Kasumi-1 (cell line): ENCODE results near the gene NUP107.
A peak's percentile ranks its signal among the peaks of the same experiment; 100 is the strongest.
"Not testable (repeated sequence)": the region's sequence is repeated elsewhere in the genome, so short reads cannot be mapped to it uniquely, and the experiment has no call there.

ENCODE experiments used
- DNase-seq, 2 experiments: peaks; one replicate each; lab custom pipeline; 2025; lab: John Stamatoyannopoulos, UW

The NUP107 gene

DNA sequence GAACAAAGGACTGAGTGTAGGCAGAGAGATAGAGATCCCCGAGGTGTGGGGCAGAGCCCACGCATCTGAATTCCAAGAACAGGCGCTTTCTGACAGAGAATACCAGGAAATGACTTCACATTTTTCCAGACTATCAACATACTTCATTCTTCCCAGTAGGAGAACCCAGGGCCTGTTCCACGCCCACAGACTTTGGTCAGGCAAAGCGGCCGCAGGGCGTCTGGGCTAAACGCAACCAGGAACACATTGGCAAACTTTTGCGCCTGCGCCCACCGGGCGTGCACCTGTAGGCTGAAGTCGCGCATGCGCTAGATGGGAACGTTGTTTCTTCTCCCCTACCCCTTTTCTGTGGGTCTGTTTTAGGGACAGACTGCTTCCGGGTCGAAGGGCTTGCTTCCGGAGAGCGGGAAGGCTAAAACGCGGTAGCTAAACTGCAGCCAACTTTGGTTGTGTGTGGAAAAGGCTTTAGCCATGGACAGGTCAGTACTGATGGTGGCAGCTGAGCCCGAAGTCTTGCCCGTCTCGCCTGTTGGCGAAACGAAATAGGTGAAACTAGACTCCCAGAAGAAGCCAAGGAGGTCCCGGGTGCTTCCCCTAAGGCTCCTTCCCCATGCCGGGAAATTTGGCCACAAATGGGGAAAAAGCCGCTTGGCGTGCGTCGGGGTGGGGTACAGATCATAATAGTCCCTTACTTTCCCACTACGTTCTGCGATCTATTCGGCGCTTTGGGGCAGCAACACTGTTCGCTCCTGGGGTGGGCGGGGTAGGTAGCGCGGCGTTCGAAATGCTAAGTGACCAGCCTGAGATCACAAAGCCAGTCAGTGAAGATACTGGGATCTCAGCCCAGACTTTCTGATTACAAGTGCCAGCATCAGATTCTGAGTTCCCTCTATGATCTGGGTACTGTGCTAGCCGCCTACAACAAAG is at the start of gene NUP107:
NUP107 (plus strand) TSS at position 384 of the 927 bp plus-strand sequence; CDS start at position 472, 88 bp downstream.
- DNase-seq: peak; percentile 98

DNA sequence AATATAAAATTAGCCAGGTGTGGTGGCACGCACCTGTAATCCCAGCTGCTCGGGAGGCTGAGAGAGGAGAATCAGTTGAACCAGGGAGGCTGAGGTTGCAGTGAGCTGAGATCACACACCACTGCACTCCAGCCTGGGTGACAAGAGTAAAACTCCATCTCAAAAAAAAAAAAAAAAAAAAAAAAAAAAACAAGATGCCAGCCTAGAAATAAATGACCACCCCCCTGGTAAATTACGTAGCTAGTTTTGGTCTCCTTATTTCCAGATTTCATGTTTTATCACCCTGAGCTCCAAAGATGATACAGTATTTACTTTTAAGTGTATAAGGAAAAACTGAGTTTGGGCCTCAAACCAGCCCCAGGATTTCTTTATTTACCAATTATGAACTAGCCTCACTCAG is 49.3 kb upstream of the NUP107 start:
- not testable (repeated sequence) for DNase-seq

DNA sequence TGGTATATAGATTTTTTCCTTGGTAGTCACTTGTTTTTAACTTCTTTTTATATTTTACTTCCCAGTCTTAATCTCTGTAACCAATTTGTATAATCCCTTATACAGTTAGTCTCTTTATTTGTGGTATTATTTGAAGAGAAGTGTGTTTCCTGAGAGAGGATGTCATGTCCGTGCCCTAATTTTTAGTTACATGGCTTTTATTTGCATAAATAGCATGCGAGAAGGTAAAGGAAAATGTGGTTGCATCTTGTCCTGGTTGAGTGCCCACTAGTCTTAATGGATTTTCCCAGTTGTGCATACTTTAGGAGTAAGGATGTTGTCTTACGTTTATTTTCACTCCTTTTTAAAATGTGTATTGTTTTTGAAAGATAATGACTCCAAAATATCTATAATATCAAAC is 48.6 kb upstream of the NUP107 start:
- no peak for DNase-seq

GRCh38 chr12:68638721-68639395 is 47.9 kb upstream of the NUP107 start:
- no peak for DNase-seq

DNA sequence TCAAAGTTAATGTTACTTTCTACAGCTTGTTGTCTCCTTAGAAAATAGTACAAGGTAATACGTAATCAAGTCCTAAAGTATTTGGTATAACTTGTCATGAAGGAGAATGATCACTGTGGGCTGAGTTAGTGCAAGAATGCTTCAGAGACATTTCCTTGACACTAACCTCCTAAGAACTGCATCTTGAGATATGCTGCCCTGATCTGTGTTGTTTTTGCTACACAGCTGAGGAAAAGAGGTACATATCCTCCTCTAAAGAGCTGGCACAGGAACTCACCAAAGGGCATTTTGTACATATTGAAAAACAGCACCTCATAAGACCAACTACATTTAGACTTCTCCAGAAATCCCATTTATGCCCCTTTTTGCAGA is 47.4 kb upstream of the NUP107 start:
- DNase-seq: no peak

DNA sequence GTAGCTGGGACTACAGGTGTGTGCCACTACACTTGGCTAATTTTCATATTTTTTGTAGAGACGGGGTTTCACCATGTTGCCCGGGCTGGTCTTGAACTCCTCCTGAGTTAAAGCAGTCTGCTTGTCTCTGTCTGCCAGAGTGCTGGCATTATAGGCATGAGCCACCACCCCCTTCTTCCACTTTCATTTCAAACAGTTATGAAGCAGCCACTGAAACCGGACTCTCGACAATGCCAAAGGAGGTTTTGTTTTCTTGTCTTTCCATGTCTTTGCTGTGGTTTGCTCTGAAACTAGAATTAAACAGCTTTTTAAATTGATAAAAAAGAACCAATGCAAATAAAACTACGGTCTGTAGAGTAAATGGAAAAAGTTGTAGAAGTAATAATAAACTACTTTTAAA is 45.6 kb upstream of the NUP107 start:
- no peak for DNase-seq

DNA sequence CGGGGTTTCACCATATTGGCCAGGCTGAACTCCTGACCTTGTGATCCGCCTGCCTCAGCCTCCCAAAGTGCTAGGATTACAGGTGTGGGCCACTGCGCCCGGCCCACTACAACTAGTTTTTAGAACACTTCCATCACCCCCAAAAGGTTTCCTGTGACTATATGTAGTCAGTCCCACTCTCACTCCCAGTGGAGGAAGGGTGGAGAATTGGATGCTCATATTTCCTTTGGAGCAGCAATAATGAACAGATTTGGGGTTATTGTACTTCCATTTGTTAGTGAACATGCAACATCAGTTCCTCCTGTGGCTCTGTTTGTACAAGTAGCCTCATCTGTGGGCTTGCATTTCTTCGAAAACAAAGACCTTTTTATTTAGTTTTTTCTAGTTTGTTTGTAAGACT is 40.3 kb upstream of the NUP107 start:
- no peak for DNase-seq

DNA sequence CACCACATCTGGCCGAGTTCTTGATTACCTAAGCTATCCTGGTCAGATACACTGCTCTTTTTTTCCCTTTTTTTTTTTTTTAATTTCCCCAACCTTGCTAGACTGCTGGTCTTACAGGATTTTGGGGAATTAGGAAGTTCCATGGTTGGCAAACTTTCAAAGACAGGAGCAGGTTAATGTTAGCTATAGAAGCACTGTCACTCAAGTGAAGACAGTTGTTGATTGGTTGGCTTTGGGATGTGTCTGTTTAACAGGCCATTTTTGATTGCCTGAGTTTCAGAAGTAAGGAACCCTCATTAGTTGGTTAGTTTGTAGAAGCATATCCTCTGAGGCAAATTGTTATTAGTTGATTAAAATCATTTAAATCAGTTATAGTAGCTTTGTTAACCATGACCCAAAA is 39.3 kb upstream of the NUP107 start:
- no peak for DNase-seq

GRCh38 chr12:68648179-68648578 is 38.6 kb upstream of the NUP107 start:
- DNase-seq: no peak

DNA sequence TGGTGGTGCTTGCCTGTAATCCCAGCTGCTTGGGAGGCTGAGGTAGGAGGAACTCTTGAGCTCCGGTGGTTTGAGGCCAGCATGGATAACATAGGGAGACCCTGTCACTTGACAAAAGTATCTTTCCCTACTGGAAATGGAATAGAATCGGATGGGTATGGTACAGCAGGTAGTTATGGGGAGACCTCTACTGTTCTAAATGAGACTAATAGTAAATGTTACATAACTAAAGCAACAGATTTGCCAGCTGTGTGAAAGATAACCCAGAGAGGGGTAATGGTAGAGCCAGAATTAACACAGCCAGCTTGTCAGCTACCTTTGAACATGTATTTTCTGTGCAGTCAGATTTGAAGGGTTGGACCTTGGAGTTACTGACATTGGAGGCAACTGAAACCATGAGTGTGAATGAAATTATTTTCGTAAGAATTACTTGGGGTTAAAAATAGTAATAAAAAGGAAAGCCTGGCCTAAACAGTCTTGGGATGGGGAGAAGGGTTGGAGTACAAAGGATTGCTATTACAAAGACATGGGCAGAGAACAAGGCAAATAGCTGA is 21.7 kb upstream of the NUP107 start:
- no peak for DNase-seq

GRCh38 chr12:68667291-68667690 is 19.5 kb upstream of the NUP107 start:
- DNase-seq: peak in 1 of 2 experiments; percentile 23

GRCh38 chr12:68667896-68668295 is 18.9 kb upstream of the NUP107 start:
- no peak for DNase-seq

- no peak for DNase-seq
Observed at GRCh38 chr12:68671179-68671578, 15.6 kb upstream of the NUP107 start.

- no peak for DNase-seq
Observed at GRCh38 chr12:68673788-68674187, 13.0 kb upstream of the NUP107 start.

DNA sequence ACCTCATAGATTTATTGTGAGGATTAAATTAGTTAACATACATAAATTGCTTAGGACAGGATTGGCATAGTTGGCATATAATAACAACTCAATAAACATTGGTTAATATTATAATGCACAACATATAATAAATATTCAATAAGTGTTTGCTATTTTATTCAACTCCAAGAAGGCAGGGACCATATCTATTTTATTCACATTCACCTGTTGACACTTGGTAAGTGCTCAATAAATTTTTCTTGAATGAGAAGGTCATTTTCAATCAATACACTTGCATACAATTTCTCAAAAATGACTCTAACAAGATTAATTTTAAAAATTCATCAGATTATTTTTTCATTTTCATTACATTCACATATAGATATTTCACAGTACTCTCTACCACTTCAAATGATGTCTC is 12.4 kb upstream of the NUP107 start:
- no peak for DNase-seq

DNA sequence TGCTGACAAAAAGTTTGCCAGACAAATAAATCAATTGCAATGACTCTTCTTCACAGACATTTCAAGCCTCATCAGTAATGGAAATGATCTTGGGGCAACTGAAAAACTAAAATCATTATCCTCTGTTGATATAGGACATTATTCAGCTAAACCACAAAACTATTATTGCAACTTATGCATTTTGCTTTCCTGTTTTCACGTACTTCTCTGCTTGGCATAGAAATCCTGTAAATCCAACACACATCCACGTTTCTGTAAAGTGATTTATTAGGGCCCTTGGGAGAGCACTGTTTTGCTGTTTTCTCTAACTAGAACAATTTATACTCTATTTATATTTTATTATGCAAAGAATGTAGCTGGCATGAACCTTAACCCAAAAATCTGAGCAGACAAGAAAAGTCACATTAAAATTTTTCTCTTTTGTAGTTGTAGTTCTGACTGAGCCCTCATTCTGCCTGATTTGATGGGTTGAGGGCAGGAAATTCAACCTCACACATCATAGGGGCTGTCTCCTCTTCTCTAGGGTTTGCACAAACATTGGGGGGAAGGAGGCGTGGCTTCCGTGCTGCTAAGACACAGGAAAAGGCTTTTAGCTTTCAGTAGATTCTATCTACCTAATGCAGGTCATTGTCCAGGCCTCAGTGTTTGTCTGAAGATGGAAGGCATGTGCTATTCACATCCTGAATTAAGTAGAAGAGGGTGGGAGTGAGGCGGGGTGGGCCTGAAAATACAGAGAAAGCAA is 11.5 kb upstream of the NUP107 start:
- no peak for DNase-seq

DNA sequence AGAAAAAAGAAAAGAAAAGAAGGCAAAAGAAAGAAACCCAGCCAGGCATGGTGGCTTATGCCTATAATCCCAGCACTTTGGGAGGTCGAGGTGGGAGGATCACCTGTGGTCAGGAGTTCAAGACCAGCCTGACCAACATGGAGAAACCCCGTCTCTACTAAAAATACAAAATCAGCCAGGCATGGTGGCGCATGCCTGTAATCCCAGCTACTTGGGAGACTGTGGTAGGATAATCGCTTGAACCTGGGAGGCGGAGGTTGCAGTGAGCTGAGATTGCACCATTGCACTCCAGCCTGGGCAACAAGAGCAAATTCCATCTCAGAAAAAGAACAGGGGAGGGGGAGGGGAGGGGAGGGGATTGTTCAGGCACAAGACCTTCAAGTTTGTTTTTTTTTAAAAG is 9.9 kb upstream of the NUP107 start:
- DNase-seq: not testable (repeated sequence)

GRCh38 chr12:68686262-68686594 is 550 bp upstream of the NUP107 start:
- DNase-seq: peak in 1 of 2 experiments; percentile 59

GRCh38 chr12:68695454-68695853 is 8.7 kb downstream of the NUP107 start:
- no peak for DNase-seq

DNA sequence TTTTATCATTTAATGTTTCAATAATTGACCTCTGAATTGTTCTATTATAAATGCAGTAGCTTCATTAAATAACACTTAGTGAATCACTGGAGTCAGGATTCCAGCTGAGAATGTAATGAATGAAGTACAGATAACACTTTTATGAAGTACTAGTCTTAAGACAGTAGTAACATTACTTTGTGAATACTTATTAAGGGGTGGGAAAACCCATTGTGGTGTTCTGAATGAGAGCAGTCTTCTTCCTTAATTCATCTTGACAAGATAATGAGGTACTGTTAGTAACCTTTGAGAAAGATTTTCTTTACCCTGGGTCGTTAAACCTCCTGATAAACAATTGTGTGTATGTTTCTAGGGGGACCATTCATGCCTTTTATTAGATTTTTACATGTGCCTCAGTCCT is 12.7 kb downstream of the NUP107 start:
- DNase-seq: no peak

GRCh38 chr12:68727776-68728175 is 41.0 kb downstream of the NUP107 start:
- DNase-seq: no peak

DNA sequence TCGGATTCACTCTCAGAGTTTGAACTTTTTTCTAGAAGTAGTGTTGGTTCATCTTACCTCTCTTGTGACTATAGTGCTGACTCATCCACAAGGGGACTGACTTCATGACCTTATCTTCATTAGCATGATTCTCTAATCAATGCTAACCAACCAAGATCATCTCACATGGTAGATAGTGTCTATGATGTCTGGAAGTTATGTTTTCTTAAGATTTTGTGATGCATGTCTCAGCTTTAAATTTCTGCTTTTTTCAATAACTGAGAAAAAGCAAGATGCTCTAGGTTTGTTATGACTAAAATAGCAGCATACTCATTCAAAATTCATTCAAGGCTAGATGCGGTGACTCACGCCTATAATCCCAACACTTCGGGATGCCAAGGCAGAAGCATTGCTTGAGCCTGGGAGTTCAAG is 46.9 kb downstream of the NUP107 start:
- DNase-seq: no peak
